ENCODE measurements around the gene PTX4.

Gene PTX4

DNA sequence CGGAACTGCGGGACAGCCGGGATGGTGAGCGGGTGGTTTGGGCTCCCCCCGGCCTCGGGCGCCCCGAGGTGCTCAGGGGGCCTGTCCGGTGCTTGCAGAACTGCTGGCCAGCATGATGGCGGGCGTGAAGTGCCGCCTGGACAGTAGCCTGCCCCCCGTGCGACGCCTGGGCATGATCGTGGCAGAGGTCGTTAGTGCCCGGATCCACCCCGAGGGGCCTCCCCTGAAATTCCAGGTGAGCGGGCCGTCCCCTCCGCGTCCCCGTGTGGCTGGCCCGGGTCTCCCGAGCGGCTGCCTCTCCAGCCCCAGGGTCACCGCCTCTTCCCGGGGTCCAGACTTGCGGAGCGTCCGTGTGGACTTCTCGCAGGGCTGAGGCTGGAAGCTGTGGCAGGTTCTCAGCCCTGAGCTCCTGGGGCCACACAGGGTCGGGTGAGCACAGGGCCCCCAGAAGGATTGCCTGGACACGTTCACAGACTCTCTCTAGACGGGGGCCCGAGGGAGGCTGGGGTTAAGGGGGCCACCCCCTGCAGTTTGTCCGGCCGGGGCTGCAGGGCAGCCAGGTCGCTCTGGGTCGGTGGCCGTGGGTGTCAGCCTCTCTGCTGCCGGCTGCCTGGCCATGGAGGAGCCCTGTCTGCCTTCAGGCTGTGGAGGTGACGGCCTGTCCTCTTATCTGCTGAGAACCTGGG is 11.9 kb upstream of the PTX4 start:
- DNase-seq (ENCODE audit: low spot score), result no peak

DNA sequence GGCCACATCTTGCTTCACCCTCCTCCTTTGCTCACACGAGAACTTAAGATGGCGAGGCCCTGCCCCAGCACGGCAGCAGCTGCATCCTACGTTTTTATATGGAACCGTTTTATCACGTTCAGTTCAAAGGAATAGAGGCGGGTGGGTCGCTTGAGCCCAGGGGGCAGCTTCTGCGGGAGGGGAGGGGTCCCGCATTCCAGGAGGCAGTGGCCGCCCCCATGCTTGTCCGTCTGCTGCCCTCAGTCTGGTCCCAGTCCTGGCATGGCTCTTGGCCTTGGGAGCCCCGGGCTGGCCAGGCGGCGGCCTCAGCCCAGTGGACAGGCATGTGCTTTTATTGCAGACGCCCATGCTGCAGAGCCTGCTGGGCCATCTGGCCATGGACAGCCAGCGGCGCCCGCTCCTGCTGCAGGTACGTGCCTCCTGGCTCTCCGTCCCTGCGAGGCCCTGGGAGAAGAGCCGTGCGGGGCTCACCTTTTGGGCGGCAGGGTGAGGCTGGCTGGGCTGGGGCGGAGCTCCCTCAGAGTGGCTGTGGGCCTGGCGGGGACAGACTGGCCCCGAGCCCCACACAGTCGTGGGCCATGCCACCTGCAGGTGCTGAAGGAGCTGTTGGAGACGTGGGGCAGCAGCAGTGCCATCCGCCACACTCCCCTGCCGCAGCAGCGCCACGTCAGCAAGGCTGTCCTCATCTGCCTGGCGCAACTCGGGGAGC is 11.2 kb upstream of the PTX4 start:
- no peak for DNase-seq (ENCODE audit: low spot score)

DNA sequence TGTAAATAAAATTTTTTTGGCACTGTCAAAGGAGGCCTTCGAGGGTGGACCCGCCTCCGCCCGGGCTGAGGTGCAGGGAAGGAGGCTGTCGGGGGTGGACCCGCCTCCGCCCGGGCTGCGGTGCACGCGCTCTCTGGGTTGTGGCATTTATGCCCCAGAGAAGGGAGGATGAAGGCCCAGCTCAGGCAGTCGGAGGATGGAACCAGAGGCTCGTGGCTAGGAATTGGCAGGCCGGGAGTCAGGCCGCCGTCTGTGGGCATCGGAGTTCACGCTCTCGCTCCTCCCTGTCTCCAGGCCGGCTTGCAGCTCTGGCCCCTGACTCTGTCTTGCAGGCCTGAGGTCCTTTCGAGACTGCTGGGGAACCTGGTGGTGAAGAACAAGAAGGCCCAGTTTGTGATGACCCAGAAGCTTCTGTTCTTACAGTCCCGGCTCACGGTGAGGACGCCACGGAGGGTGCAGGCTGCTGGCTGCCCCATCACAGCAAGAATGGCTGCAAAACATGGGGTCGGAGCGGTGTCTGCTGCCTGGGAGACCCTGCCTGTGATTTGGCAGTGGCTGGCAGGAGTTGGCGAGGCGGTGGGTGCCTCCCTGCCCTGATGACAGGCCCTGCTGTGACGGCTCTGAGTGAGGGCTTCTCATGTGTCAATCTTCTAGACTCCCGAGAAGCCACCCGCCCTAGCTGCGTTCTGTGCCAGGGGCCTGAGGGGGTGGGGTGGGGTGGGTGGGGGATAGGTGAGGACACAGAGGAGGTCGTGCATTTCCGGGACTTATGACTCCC is 10.3 kb upstream of the PTX4 start:
- no peak for DNase-seq (ENCODE audit: low spot score)

DNA sequence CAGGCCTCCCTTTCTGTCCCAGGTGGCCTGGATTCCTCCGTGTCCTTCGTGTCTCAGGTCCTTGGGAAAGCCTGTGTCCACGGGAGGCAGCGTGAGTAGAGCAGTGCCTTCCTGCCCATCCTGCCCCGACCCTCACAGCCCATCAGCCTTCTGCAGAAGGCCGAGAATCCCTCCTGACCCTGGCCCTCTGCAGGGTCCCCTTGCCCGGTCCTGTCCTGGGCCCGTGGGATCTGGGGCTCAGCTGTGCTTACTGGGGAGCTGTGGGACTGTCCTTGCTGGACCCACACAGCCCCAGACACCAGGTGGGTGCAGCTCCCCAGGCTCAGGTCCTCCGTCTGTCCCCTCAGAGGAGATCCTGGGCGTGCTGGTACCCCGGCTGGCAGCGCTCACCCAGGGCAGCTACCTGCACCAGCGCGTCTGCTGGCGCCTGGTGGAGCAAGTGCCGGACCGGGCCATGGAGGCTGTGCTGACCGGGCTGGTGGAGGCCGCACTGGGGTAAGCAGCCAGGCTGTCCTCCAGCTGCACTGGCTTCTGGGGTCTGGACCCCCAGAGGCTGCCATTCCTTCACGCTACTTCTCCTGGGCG is 8.4 kb upstream of the PTX4 start:
- no peak for DNase-seq (ENCODE audit: low spot score)

DNA sequence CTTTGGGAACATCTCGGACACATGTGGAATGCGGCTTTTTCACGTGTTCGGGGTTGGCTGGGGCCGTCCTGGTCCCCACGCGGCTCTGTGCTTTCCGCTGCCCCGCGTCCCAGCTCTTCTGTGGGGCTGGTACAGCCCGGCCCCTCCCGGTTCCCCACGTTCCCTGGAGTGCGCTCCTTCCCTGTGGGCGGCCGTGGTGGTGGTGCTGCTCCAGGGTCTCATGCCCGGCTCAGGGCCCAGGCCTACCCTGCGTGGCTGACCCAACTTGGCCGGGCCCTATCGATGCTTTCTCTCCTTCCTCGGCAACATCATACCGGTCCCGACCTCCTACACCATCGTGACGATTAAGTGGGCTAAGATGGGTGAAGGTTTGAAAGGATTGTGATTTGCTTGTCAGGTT is 7.7 kb upstream of the PTX4 start:
- DNase-seq (ENCODE audit: low spot score), result no peak

DNA sequence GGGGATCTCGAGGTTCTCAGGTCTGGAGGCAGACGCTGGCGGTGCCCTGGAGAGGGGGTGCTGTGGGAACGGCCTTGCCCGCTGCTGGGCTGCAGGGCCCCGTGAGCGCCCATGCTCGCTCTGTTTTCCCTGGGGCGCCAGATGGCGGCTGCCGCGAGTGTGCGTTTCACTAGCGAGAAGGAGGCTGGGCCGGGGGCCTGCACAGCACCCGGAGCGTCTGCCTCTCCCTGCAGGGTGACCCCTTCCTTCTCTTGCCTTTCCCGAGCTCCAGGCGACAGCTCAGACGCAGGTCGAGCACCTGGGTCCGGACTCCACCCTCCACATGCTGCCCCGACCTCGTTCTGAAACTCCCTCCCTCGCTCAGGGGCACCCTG is 7.1 kb upstream of the PTX4 start:
- no peak for DNase-seq (ENCODE audit: low spot score)

DNA sequence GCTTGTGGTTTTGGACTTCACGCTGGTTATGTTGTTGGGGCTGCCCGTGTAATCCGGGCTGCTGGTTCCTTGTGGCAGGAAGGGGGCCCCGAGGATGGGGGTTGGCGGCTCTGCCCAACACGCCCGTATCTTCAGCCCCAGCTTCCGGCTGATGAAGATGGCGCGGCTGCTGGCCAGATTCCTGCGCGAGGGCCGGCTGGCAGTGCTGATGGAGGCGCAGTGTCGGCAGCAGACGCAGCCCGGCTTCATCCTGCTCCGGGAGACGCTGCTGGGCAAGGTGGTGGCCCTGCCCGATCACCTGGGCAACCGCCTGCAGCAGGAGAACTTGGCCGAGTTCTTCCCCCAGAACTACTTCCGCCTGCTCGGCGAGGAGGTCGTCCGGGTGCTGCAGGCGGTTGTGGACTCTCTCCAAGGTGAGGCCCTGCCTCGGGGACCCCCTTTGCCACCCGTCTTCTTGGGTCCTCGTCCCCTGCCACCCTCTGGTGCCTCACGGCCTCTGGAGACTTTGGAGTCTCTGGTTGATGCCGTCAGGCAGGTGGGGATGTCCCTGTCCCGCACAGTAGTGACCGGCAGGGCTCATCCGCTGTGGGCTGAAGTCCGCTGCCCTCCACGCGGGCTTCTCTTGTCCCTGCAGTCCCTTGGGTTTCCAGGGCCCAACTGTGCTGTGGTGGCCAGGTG is 6.6 kb upstream of the PTX4 start:
- no peak for DNase-seq (ENCODE audit: low spot score)

DNA sequence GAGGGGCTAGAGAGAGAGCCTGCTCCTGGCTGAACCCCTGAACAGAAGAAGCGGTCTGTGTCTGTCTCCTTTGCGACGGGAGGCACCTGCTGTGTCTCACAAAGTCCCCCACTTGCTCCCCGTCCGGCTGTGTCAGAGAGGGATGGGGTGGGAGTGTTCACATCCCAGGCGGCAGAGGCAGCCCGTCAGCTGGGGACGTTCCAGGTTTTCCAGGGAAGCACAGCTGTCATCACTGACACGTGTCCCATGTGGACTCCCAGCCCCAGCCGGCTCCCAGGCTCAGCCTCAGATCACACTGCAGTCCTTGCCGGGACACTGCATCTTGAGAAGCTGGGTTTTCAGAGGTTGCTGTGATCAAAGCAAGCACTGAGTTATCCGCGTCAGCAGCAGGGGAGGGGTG is 6.0 kb upstream of the PTX4 start:
- DNase-seq (ENCODE audit: low spot score), result no peak

DNA sequence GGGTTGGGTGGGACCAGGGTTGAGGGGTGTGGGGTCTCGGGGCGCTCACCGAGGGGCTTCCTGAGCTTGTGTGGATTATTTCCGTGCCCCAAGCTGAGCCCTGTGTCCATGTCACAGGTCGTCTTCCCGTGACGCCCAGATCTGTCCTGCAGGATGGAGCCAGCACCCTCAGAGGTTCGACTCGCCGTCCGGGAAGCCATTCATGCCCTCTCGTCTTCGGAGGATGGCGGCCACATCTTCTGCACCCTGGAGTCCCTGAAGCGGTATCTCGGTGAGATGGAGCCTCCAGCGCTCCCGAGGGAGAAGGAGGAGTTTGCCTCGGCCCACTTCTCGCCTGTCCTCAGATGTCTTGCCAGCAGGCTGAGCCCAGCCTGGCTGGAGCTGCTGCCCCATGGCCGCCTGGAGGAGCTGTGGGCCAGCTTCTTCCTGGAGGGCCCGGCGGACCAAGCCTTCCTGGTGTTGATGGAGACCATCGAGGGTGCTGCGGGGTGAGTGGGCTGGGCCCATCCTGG is 5.4 kb upstream of the PTX4 start:
- DNase-seq (ENCODE audit: low spot score), result peak; percentile 20

DNA sequence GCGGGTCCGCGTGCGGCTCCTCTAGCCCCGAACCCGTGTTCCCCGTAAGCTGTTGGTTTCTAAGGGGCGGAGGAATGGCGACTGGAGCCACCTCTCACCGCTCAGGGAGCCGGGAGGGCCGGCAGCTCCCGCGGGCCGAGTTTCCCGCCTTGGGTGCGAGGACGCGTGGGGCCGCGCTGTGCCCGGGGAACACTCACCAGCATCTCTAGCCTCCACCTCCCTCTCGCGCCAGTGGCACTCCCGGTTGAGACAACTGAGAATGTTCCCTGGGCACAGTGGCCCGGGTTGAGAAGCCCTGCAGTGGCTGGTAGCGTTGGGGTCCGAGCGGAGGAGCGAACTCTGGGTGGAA is 5.0 kb upstream of the PTX4 start:
- DNase-seq (ENCODE audit: low spot score), result peak; percentile 43

DNA sequence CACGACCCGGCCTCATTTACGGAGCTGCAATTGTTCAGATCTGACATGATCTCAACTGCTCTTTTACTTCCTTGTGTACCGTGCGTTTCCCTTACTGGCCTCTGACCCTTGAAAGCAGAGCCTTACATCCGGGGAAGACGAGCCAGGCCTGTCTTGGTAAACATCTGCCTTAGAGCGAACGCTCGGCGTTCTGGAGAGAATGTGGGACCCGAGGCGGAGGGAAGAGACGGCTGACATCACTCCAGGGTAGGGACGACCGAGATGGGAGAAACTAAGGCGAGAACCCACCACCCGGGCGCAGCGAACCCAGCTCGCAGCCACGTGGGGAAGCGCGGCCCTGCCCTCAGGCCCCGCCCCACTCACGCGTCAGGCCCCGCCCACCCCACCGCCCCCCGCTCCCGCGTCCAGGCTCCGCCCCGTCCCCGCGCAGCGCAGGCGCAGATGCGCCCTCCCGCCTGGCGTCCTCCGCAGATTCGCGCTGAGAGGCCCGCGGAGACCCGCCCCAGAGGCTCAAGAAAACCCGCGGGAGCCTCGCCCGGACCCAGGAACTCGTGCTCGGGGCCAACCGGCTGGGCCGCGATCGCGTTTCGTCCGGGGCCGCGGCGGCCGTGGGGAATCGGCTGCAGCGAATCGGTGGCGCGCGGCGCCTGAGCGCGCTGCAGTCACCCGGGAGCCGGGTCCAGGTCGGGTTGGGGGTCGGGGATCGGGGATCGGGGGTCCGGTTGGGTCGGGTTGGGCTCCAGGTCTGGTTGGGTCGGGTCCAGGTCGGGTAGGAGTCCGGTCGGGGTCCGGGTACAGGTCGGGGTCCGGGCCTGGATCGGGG is 4.4 kb upstream of the PTX4 start, which contains the start of gene TELO2:
TELO2 (plus strand) TSS at position 438 of the 823 bp plus-strand sequence. CDS start 922 bp downstream, outside the sequence.
- DNase-seq (ENCODE audit: low spot score), result peak; percentile 89

DNA sequence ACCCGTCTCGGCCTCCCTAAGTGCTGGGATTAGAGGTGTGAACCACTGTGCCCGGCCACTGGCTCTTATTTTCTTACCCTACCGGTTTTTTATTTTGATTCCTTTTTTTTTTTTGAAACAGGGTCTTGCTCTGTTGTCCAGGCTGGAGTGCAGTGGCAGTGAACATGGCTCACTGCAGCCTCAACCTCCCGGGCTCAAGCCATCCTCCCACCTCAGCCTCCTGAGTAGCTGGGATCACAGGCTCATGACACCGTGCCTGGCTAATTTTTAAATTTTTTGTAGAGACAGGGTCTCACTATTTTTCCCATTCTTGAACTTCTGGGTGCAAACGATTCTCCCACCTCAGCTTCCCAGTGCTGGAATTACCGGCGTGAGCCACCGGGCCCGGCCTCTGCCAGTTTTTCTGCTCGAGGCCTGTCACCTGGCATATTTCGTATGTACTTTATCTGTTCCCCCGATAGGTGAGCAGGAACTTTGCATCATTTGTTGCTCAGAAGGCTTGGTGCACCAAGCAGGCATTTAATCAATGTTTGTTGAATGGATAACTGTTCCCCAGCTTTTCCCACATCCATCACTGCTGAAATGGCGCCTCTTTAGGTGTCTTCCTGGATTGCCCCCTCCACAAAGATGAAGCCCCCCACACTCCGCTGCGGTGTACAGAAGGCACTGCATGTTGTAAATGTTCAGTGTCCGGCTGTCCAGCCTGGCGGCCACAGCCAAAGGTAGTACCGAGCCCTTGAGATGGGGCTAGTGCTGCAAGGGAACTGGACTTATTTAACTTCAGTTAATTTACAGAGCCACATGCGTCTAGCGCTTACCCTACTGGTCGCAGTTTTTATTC is 3.6 kb upstream of the PTX4 start:
- DNase-seq (ENCODE audit: low spot score), result no peak

DNA sequence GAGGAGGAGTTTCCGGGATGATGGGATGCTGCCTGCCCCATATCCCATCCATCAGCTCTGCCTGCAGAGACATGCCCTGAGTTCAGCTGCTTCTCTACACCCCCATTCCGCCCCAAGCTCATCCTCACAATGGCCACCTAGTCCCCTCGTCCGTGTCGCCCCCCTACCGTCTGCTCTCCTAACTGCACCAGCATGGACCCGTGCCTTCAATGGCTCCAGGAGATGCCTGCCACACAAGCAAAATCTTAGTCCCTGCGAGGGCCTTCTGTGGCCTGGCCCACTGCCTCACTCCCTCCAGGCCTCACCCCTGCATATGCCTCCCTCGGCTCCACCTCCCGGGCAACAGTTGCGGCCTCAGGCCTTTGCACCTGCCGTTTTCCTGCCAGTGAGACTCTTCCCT is 2.6 kb upstream of the PTX4 start:
- DNase-seq (ENCODE audit: low spot score), result no peak

DNA sequence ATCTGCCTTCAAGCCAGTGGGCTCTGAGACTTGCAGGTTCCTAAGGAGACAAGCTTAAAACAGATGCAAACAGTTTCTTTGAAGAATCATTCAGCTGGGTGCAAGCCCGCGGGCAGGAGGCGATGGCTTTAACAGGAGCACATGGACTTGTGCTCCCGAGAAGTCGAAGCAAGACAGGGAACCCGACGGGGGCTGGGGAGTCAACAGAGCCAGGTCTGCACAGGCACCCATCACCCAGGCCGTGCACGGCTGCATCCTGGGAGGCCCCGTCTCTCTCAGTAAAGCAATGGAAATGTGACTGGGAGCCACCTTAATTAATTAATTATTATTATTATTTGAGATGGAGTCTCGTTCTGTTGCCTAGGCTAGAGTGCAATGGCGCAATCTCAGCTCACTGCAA is 333 bp upstream of the PTX4 start:
- no peak for DNase-seq (ENCODE audit: low spot score)

DNA sequence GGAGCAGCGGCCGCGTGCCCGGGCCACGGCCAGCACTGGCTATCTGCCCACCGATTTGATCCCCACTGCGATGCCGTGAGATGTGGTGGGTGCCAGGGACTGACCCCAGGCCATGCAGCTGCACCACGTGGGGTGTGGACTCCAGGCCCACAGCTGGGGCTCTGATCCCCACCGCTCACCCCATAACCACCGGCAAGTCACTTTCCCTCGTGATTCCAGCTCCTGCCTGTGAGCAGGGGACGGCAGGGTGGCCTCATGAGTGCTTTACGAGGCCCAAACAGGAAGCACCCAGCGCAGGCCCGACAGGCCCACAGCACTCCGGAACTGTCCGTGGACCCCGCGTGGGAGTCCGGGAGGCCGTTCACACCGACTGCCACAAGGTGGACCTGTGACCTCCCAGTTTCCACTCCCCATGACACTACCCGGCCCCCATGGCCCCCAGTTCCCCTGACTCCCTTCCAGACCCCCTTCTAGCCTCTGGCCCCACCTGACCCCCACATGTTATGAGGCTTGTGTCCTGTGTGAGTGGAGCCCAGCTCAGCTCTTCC is 616 bp downstream of the PTX4 start:
- no peak for DNase-seq (ENCODE audit: low spot score)

DNA sequence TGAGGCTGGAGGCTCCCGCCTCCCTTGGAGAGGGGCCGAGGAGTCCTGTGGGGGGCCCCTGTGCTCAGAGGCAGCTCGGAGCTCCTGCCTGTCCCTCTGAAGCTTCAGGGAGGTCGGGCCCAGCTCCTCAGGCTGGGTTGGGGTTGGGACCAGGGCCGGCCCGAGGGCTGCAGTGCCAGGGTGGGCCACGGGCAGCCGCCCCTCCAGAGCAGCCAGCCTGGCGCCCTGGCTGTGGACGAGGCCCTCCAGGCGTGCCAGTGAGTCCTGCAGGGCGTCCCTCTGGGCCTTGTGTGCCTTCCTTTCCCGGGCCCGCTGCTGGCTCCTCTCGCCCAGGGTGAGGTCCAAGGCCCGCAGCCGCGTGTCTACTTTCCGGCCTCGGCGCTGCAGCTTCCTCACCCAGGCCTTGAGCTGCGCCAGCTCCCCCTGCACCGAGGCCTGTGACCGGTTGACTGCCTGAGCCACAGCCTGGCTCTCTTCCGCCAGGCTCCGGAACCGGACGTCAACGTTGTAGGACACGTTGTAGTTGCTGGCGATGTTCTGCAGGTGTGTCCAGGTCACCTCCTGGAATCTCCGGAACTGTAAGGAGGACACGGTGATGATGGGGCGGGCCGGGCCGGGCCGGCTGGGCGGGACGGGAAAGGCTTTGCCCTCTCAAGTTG is 1.2 kb downstream of the PTX4 start:
- DNase-seq (ENCODE audit: low spot score), result no peak

DNA sequence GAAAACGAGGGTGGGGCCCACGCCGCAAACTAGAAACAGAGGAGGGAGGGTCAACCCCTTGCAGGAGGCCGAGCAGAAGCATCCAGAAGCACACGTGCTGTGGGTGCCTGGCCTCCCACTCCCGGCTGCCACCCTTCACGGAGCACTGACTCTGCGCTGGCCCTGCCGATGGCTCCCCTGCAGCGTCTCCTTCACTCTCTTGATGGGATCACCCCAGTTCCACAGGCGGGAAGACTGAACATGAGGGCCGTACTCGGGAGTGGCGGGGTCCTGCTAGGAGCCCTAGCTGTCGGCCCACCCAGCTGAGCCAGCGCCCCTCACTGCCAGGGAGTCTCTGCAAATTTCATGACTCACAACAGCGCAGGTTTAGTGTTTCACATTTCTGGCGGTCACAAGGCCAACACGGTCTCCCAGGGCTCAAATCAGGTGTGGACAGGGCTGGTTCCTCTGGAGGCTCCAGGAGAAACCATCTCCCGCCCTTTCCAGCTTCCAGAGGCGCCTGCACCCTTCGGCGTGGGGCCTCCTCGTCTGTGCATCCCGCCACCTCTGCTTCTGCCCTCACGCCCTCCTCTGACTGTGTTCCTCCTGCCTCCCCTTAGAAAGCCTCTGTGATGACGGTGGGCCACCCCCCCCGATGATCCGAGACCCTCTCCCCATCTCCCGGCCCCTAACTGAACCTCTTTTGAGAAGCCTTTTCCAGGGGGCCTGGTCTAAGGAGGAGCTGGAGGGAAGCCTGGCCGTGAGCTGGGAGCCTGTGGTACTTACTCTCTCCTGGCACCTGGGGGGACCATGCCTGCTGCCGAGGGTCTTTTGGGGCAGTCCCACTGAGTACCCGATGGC is 2.0 kb downstream of the PTX4 start:
- DNase-seq (ENCODE audit: low spot score), result no peak

DNA sequence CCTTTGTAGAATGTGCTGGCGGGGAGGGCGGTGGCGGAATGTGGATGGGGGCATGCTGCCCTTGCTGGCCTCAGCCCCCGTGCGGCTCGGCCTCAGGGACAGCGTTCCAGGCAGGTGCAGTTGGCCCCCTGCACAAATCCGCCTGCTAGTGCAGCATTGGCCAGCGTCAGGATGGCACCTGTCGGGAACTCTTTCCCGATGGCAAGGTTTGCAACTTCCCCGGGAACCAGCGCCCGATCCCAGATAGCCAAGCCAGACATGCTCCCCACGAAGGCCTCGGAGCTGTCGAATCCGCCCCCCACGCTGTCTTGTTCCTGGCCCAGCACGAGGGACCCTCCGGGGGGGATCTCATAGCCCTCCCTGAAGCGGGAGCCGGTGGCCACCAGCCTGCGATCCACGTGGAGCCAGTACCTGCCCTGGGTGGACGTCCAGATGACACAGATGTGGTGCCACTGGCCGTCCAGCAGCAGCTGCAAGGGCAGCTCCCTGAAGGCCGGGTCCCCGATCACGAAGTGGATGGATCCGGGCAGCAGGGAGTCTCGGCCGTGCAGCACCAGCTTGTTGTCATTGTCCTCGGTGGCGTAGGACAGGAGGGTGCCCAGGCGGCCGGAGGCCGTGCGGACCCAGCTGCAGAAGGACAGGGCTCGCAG is 2.8 kb downstream of the PTX4 start:
- no peak for DNase-seq (ENCODE audit: low spot score)
